GM21447 (cell line): Measurements from ENCODE around the gene MAN1A2.
"Not testable (repeated sequence)": the region's sequence is repeated elsewhere in the genome, so short reads cannot be mapped to it uniquely, and the experiment has no call there.

ENCODE experiments used
- ATAC-seq: cut with Tn5 transposase; IDR thresholded peaks from one replicate; pipeline ENCODE4 v1.9.1; 2021; ENCODE audit not compliant: unreplicated experiment

Gene MAN1A2

DNA sequence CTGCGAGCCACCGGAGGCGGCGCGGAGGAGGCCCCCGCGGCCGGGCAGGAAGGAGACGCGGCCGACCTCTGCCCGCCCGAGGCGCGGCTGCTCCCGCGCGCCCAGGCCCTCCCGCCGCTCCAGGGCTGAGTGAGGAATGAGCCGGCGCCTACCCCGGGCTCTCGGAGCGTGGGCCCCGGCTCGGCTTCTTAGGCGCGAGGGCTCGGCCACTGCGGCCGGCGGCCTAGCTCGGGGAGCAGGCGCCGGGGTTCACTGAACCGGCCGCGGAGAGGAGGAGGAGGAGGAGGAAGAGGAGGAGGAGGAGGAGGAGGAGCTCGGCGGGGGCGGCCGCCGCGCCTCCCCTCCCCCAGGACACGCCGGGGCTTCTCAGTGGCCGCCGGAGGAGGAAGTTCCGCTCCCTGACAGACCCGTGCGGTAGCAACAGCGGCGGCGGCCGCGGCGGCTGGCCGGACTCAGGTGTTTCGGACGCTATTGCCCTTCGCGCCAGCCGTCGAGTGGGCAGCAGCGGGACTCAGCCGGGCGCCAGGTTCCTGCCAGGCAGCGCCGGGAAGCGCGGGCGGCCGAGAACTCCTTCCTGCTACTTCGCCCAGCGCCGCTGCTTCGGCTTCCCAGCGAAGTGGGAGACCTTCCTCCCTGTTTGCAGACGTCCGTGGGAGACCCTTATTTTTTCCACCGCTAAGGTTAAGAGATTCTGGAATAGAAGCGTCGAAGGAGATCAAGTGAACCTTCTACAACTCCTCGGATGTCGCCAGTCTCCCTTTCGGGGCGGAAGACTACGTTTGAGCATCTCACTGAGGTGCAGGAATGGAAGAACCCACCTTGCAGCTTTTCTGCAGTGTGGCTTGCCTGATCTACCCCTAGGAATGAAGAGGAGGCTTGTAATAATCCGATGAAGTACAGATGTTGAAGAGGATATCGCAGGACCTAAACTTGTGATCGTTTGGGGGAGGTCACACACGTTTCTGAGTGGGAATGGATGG, at the start of gene MAN1A2:
Gene MAN1A2 (plus strand): TSS at position 404 of the 980 bp plus-strand sequence. CDS start 735 bp downstream, outside the sequence.
- ATAC-seq, result peak; percentile 62

DNA sequence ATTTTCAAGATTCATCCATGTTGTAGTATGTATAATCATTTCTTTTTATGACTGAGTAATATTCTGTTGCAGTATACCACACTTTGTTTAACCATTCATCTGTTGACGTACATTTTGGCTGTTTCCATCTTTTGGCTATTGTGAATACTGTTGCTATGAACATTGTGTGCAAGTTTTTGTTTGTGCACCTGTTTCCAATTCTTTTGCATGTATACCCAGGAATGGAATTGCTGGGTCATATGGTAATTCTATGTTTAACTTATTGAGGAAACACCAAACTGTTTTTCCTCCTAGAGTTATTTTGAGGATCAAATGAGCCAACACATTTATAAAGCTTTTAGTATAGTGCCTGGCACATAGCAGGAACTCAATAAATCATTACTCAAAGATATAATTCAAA, 49.2 kb upstream of the MAN1A2 start:
- no peak for ATAC-seq

DNA sequence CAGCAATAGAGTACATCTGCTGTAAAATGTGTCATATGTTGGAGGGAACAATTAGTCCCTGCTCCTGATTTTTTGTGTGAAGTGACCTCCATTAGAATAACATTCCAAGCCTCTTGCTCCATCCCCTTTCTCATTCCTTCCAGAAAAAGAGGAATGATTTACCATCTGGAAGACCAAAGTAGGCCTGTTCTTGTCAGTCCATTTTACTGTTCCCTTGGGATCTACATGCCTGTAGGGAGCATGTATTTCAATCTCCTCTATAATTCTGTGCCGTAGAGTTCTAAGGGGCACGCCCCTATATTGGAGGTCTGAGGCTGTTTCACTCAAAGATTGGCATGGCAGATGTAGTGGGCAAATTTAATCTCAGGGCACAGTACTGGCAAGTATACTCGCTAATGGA, 48.8 kb upstream of the MAN1A2 start:
- ATAC-seq, result no peak

- no peak for ATAC-seq
These were observed 46.7 kb upstream of the MAN1A2 start for GRCh38 chr1:117320515-117320914.

- no peak for ATAC-seq
These were observed 45.3 kb upstream of the MAN1A2 start for GRCh38 chr1:117321680-117322609.

DNA sequence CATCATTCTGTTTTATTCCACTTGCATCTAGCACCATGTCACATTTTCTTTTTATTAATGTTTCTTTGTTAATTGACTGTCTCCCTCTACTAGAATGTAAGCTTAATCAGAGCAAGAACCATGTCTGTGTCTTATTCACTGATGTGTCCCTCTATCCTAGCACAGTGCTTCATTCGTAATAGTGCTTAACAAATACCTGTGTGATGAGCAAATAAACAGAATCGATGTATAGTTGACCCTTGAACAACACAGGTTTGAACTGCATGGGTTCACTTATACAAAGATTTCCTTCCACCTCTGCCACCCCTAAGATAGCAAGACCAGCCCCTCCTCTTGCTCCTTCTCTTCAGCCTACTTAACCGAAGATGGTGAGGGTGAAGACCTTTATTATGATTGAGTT, 42.9 kb upstream of the MAN1A2 start:
- no peak for ATAC-seq

DNA sequence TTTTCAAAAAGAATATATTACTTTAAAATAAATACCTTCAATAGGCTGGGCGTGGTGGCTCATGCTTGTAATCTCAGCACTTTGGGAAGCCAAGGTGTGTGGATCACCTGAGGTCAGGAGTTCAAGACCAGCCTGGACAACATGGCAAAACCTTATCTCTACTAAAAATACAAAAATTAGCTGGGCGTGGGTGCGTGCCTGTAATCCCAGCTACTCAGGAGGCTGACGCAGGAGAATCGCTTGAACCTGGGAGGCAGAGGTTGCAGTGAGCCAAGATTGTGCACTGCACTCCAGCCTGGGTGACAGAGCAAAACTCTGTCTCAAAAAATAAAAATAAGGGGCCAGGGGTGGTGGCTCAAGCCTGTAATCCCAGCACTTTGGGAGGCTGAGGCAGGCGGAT, 41.2 kb upstream of the MAN1A2 start:
- ATAC-seq, result not testable (repeated sequence)

- ATAC-seq, result no peak
These were observed 40.2 kb upstream of the MAN1A2 start for GRCh38 chr1:117327011-117327410.

DNA sequence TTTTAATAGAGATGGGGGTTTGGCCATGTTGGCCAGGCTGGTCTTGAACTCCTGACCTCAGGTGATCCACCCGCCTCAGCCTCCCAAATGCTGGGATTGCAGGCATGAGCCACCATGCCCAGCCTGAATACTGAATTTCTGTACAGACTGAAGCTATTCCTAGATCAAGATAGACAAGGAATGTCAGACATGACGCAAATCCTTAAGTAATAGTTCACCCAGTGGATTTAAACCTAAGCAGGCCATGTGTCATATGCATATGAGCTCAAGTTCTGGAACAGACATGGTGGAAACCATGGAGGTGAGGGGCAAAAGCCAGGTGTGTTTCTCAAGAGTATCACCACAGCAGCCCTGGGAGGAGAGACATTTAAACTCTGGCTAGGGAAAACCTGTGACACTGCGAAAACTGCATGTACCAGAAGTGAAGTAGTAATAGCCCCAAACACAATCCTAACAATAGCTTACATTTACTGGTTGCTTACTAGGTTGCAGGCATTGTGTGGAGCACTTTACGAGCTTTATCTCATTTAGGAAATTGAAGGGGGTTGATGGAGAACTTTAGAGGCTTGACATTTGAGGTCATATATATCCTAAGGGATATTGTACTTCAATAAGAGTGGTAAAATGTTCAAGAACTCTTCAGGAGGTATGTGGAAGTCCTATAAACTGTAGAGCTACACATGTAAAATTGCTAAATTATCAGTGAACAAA, 31.7 kb upstream of the MAN1A2 start:
- ATAC-seq, result no peak

- no peak for ATAC-seq
These were observed 31.0 kb upstream of the MAN1A2 start for GRCh38 chr1:117336088-117336817.

DNA sequence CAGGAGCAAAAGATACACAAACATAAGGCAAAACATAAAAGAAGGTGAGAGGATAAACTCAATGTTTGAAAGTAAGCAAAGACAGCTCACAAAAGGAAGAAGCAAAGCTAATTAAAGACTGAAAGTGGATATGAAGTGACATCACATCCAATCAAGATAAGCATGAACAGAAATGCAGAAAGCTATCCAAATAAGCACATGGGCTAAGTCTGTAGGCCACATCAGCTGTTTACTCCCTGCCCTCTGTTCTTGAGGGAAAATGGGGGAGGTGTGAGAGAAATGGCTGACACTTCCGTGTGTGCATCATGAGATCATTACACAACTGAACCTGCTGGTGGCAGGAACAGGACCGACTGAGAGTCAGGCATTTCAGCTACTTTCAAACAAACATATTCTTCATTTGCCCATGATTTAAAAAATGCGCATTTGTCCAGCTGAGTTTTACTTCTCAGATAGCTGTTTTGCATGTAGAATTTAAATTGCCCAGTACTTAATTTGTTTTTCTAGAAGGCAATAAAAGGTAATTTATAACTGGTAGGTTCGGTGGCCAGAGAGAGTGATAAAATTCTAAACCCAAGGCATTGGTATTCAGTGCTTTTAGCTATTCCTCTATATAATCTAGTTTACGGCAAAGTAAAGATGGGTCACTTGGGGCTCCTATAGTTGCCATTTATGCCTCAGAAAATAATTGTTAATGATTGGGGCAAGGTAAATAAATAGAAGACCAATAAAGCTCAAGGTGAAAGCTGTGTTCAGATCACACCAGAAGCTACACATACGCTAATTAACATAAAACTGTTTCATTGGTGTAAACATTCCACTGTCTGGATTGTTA, 27.2 kb upstream of the MAN1A2 start:
- ATAC-seq, result no peak

DNA sequence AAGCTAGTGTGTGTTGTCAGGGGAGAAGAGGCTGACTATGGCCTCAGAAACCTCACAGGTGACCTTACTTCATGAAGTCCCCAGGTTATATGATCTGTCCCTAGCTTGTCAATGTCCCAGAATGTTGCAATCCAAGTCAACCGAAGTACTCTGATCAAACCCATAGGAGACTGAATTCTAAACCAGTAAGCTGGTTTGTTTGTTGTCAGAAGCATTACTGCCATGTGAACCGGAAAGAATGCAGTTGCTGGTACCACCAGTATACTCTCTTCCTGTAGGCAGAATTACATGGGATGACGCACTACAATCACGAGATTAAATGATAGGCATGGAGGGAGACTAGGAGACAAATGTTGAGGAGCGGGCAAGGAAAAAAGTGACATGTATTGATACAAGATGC, 26.1 kb upstream of the MAN1A2 start:
- no peak for ATAC-seq

- no peak for ATAC-seq
These were observed 24.9 kb upstream of the MAN1A2 start for GRCh38 chr1:117342397-117342796.

GRCh38 chr1:117346206-117346928, 20.9 kb upstream of the MAN1A2 start:
- no peak for ATAC-seq

DNA sequence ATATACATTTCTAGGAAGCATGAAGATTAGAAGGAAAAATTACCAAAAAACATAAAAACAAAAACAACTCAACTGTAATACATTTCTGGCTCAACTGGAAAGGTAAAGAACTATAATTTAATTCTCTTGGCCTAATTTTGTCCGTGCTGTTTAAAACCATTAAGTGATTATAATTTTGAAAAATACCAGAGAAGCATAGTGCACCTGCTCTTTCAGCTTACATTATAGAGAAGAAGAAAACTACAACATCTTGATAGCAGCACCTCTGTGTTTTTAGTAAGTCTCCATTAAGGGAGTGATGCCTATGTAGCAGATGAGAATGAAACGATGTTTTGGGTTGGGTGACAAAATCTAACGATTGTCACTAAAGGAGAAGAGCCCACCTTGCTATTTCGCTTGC, 19.3 kb upstream of the MAN1A2 start:
- no peak for ATAC-seq

GRCh38 chr1:117352695-117353094, 14.6 kb upstream of the MAN1A2 start:
- ATAC-seq, result not testable (repeated sequence)

DNA sequence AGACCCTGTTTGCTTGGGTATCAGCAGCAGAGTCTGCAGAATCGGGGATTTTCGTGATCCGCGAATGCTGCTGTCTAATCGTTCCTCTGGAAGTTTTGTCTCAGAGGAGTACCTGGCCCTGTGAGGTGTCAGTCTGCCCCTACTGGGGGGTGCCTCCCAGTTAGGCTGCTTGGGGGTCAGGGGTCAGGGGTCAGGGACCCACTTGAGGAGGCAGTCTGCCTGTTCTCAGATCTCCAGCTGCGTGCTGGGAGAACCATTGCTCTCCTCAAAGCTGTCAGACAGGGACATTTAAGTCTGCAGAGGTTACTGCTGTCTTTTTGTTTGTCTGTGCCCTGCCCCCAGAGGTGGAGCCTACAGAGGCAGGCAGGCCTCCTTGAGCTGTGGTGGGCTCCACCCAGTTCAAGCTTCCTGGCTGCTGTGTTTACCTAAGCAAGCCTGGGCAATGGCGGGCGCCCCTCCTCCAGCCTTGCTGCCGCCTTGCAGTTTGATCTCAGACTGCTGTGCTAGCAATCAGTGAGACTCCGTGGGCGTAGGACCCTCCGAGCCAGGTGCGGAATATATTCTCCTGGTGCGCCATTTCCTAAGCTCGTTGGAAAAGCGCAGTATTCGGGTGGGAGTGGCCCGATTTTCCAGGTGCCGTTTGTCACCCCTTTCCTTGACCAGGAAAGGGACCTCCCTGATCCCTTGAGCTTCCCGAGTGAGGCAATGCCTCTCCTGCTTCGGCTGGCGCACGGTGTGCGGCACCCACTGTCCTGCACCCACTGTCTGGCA, 9.2 kb upstream of the MAN1A2 start:
- not testable (repeated sequence) for ATAC-seq

DNA sequence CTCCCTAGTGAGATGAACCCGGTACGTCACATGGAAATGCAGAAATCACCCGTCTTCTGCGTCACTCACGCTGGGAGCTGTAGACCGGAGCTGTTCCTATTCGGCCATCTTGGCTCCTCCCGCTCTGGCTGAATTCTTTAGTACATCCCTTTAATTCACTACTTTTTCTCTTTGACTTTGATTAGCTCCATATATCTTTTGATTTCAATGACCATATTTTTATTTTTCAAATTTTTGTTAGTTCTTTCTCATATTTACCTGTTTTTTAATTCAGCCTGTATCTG, 8.7 kb upstream of the MAN1A2 start:
- ATAC-seq, result not testable (repeated sequence)
